GM18508 (cell line): ENCODE data around the gene RAB10.
"Not testable (repeated sequence)": the region's sequence is repeated elsewhere in the genome, so short reads cannot be mapped to it uniquely, and the experiment has no call there.

ENCODE experiments used
- ATAC-seq: cut with Tn5 transposase; IDR thresholded peaks from one replicate; pipeline ENCODE4 v1.9.1; 2021; ENCODE audit warnings: moderate number of reproducible peaks; ENCODE audit not compliant: insufficient read depth, unreplicated experiment

RAB10 gene

DNA sequence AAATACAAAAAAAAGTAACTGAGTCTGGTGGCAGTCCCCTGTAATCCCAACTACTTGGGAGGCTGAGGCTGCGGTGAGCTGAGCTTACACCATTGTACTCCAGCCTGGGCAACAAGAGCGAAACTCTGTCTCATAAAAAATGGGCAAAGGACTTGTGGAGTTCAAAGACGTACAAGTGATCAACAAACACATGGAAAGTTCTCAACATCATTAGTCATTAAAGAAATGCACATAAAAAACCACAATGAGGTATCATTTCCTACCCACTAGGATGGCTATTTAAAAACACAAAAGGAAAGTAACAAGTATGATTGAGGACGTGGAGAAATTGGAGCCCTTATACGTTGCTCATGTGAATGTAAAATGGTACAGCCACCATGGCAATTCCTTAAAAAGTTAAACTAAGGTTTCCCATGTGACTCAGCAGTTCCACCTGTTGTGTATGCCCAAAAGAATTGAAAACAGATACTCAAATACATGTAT lies 52.3 kb downstream of the RAB10 start:
- peak; percentile 38 for ATAC-seq

GRCh38 chr2:26086779-26087178 lies 52.9 kb downstream of the RAB10 start:
- no peak for ATAC-seq

- no peak for ATAC-seq
Measured at GRCh38 chr2:26088038-26088643, 54.3 kb downstream of the RAB10 start.

DNA sequence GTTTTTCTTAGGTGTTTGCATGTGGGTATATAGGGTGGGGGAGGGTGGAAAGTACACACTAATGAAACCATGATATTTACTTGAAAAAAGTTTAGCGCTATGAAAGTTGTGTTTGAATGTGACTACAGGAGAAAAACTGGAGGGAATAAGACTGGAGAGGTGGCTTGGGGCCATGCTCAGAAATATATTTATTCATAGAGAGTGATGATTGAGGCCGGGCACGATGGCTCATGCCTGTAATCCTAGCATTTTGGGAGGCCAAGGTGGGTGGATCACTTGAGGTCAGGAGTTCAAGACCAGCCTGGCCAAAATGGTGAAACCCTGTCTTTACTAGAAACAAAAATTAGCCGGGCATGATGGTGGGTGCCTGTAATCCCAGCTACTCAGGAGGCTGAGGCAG lies 55.0 kb downstream of the RAB10 start:
- ATAC-seq, result not testable (repeated sequence)

DNA sequence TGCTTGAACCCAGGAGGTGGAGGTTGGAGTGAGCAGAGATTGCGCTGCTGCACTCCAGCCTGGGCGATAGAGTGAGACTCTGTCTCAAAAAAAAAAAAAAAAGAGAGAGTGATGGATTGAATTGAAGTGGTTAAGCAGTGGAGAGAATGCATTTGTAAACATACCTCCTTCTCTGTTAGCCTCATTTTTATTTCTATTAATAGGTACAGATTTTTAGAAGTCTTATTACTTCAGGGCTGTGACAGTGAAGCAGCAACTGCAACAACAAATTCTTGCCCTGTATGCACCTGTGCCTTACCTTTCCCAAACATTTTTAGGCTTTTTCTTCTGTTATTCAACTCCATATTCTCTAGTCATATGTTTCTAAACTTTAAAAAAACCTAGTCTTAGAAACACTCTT lies 55.5 kb downstream of the RAB10 start:
- ATAC-seq, result no peak

GRCh38 chr2:26095758-26096157 lies 61.9 kb downstream of the RAB10 start:
- ATAC-seq, result no peak

- no peak for ATAC-seq
Measured at GRCh38 chr2:26099933-26100332, 66.0 kb downstream of the RAB10 start.

DNA sequence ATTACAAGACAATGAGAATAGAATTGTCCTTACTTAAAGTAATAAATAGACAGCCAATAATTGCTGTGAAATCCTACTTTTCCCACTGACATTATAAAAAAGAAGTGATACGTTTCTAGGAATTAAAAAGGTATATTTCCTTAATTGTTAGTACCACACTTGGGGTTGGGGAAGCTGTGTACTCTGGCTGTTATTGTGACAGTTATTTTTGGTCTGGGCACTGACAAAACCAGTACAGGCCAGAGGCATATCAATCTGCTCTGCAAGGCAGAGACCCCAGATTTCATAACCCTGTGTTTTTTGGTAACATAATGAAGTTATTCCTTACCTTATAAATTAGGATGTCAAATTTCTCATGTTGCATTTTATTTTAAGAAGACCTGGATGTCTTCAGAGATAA lies 66.5 kb downstream of the RAB10 start:
- no peak for ATAC-seq

GRCh38 chr2:26103752-26104151 lies 69.9 kb downstream of the RAB10 start:
- ATAC-seq, result no peak

- not testable (repeated sequence) for ATAC-seq
Measured at GRCh38 chr2:26108701-26109100, 74.8 kb downstream of the RAB10 start.

DNA sequence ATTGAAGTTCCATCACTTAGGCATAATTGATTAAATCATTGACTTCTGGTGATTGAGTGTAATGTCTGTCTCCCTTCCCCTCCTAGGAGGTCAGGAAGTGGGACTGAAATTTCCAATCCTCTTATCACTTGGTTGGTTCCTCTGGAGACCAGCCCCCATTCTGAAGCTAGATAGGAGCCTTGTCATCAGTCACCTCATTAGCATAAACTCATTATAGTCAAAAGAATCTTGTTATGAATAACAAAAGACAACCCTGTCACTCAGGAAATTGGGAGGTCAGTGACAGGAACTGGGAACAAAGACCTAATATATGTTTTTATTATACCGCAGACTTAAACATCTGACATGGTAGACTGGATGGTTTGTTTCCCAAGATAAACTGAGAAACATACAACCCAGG lies 78.3 kb downstream of the RAB10 start:
- no peak for ATAC-seq

DNA sequence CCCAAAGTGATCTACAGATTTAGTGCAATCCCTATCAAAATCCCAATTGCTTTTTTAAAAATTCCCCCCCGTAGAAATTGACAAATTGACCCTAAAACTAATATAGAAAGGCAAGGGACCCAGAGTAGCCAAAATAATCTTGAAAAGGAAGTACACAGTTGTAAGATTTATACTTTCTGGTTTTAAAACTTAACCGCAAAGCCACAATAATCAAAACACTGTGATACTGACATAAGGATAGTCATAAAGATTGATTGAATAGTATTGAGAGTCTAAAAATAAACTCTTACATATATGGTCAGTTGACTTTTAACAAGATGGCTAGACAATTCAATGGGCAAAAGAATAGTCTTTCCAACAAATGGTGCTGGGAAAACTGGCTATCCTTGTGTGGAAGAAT lies 80.3 kb downstream of the RAB10 start:
- no peak for ATAC-seq

- no peak for ATAC-seq
Measured at GRCh38 chr2:26118682-26119081, 84.8 kb downstream of the RAB10 start.

- no peak for ATAC-seq
Measured at GRCh38 chr2:26119521-26119920, 85.6 kb downstream of the RAB10 start.

DNA sequence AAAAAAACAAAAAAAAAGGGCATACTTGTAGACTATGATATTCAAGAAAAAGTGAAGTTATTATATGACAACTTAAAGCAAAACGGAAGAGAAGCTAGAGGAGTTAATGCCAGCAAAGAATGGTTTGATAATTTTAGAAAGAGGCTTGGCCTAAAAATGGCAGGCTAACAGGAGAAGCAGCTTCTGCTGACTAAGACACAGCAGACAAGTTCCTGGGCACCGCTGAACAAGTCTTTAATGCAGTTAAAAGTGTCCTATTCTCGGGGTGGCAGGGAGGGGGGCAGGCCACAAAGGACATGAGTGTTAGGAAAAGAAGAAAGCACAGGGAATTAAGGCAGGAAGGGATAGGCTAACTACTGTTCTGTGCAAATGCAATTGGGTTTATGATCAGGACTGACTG lies 88.7 kb downstream of the RAB10 start:
- ATAC-seq, result no peak

- ATAC-seq, result no peak
Measured at GRCh38 chr2:26123426-26123825, 89.5 kb downstream of the RAB10 start.

DNA sequence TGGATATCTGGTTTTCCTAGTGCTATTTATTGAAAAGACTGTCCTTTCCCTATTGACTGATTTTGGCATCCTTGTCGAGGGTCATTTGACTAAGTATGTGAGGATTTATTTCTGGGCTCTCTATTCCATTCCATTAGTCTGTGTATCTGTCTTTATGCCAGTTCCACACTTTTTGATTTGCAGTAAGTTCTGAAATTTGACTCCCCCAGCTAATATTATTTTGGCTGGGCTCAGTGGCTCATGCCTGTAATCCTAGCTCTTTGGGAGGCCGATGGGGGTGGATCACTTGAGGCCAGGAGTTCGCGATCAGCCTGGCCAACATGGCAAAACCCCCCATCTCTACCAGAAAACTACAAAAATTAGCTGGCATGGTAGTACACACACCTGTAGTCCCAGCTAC lies 92.2 kb downstream of the RAB10 start:
- ATAC-seq, result no peak

DNA sequence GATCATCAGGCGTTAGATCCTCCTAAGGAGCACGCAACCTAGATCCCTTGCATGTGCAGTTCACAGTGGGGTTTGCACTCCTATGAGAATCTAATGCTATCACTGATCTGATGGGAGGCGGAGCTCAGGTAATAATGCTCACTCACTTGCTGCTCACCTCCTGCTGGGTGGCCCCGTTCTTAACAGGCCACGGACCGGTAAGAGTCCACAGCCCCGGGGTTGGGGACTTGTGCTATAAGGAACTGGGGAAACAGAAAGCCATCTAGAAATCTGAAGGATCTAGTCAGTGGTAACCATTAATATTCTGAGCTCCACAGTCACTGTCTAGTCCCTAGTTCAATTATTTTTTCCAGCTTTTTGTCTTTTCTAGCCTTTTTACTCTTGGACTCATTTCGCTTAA lies 94.3 kb downstream of the RAB10 start:
- ATAC-seq, result no peak

GRCh38 chr2:26130763-26131162 lies 96.9 kb downstream of the RAB10 start:
- ATAC-seq, result no peak

- no peak for ATAC-seq
Measured at GRCh38 chr2:26136451-26136850, 102.6 kb downstream of the RAB10 start.

DNA sequence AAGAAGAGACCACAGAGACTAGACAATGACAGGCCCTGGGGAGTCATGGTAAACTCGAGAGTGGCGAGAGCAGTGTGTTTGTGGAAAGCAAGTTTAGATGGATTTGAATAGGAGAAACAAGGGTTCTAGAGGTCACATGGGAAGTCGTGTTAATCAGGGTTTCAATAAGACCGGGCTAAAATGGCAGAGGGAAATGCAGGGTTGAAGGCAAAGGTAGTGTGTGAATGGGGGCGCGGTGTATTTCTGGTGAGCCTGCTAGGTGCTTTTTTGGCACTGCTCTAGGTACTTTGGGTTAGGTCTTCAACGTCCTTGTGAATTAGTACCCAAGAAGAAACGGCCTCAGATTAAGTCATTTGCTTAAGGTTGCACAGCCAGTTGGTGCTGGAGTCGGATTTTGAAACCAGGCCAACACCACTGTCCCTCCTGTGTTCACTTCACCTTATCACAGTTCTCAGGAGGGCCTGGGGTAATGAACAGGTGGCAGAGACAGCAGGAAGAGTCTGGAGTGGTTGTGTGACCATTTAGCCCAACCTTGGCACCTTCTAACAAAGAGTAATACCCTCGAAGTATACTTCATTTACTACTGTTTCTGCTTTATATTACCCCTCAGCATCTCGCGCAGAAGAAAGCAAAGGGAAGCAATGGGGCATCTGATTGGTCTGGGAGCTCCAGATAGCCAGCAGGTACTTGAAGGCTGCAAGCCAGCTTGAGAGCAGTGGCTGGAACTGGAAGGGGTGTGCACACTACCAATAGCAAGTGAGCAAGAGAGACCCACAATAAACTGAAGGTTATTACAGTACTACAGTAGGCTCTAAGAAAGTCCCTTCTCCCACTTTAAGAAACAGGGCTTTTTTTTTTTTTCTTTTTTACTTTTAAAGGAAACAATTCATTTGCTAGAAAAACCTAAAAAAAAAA lies 105.6 kb downstream of the RAB10 start:
- ATAC-seq, result no peak
